H1 (cell line): ENCODE measurements around the gene TRMT44. TPM values are rescaled to one million over a fixed set of nuclear protein-coding genes. Genes with fewer than 3 reads are reported as not detected.

ENCODE experiments used
- CTCF ChIA-PET: fragments of 300-600 bp; sonication (Branson Sonifier 250); formaldehyde crosslinking; loops from one replicate; lab custom pipeline; 2021; ENCODE audit not compliant: partially characterized antibody; lab: Charles Lee
- POLR2A ChIA-PET: fragments of 300-600 bp; sonication (Branson Sonifier 250); formaldehyde crosslinking; loops from one replicate; lab custom pipeline; 2021; ENCODE audit warnings: inconsistent platforms; ENCODE audit not compliant: partially characterized antibody; lab: Charles Lee
- DNase-seq, 2 experiments: peaks; one replicate each; pipeline versions ENCODE4 v3.0.0 to v3.0.0-alpha.2; 2010 to 2022; ENCODE audit warnings: low spot score in 2 of 2, low read depth in 1 of 2, mixed read lengths in 1 of 2
- FAIRE-seq: peaks from 2 replicates; lab custom pipeline; 2011; peaks lifted over from hg19 to GRCh38; lab: Jason Lieb, UNC
- H2AFZ ChIP-seq: 2 replicates; pipeline ENCODE4 v1.8.1; 2012; ENCODE audit warnings: low read length, inconsistent platforms
- H2AK5ac ChIP-seq: 2 replicates; pipeline ENCODE4 v1.6.1; 2013; ENCODE audit warnings: low read depth, low read length
- H2BK120ac ChIP-seq: replicated peaks from 2 replicates; pipeline ENCODE3; 2013; ENCODE audit warnings: low read depth, low read length, inconsistent platforms
- H2BK12ac ChIP-seq: 2 replicates; pipeline ENCODE4 v1.6.1; 2013; ENCODE audit warnings: low read depth, low read length
- H2BK15ac ChIP-seq: 2 replicates; pipeline ENCODE4 v1.6.1; 2013; ENCODE audit warnings: low read length
- H2BK20ac ChIP-seq: 2 replicates; pipeline ENCODE4 v1.6.1; 2013; ENCODE audit warnings: low read length
- H2BK5ac ChIP-seq: 2 replicates; pipeline ENCODE4 v1.6.1; 2013; ENCODE audit warnings: low read depth, low read length
- H3K14ac ChIP-seq: 2 replicates; pipeline ENCODE4 v1.6.1; 2013; ENCODE audit warnings: inconsistent platforms; ENCODE audit not compliant: insufficient read length
- H3K18ac ChIP-seq: 2 replicates; pipeline ENCODE4 v1.6.1; 2013; ENCODE audit warnings: low read length; ENCODE audit errors: extremely low read depth
- H3K23ac ChIP-seq: 2 replicates; pipeline ENCODE4 v1.6.1; 2013; ENCODE audit warnings: inconsistent platforms; ENCODE audit not compliant: insufficient read length
- H3K23me2 ChIP-seq: 2 replicates; pipeline ENCODE4 v1.6.1; 2013; ENCODE audit warnings: low read depth, low read length
- H3K27ac ChIP-seq: 2 replicates; pipeline ENCODE4 v1.6.1; 2011; ENCODE audit warnings: low read depth, low read length, inconsistent platforms
- H3K27me3 ChIP-seq, 4 experiments: replicated peaks in 1 of 4; 1 replicate in 1 of 4; 2 replicates in 3 of 4; pipeline versions ENCODE4 v1.6.1 to v1.8.1; 2011 to 2013; ENCODE audit warnings: low read length in 3 of 4, mild to moderate bottlenecking in 3 of 4, inconsistent platforms in 2 of 4, mixed read lengths in 2 of 4, moderate library complexity in 1 of 4; ENCODE audit not compliant: control insufficient read depth in 3 of 4, insufficient read depth in 3 of 4; ENCODE audit errors: extremely low read depth in 1 of 4
- H3K36me3 ChIP-seq, 4 experiments: 2 replicates each; pipeline versions ENCODE4 v1.6.1 to v1.8.1; 2011 to 2013; ENCODE audit warnings: mild to moderate bottlenecking in 4 of 4, low read length in 3 of 4, moderate library complexity in 2 of 4, control low read depth in 1 of 4, inconsistent platforms in 1 of 4; ENCODE audit not compliant: insufficient read depth in 4 of 4, control insufficient read depth in 2 of 4
- H3K4ac ChIP-seq: replicated peaks from 2 replicates; pipeline ENCODE3; 2013; ENCODE audit warnings: low read length, low read depth, mixed read lengths, inconsistent platforms; ENCODE audit not compliant: insufficient read length
- H3K4me1 ChIP-seq, 4 experiments: replicated peaks in 1 of 4; 1 replicate in 1 of 4; 2 replicates in 3 of 4; pipeline versions ENCODE4 v1.6.1 to v1.8.1; 2011 to 2013; ENCODE audit warnings: low read length in 3 of 4, inconsistent platforms in 2 of 4, mixed read lengths in 1 of 4; ENCODE audit not compliant: insufficient read depth in 4 of 4, control insufficient read depth in 3 of 4
- H3K4me2 ChIP-seq, 2 experiments: 2 replicates each; pipeline versions ENCODE4 v1.6.1 to v1.8.1; 2011 to 2013; ENCODE audit warnings: low read depth in 2 of 2, low read length in 2 of 2, control low read depth in 1 of 2, inconsistent platforms in 1 of 2, mild to moderate bottlenecking in 1 of 2; ENCODE audit not compliant: insufficient read depth in 1 of 2
- H3K4me3 ChIP-seq, 4 experiments: fragments of 200-600, 300-600 bp in 1 of 4; sonication (generic), shearing (Covaris generic), sonication (Bioruptor Twin) in 1 of 4; 2 replicates each; pipeline versions ENCODE4 v1.5.1 to v1.8.1; 2011 to 2016; ENCODE audit warnings: low read length in 4 of 4, low read depth in 3 of 4, control low read depth in 2 of 4, inconsistent platforms in 2 of 4, mild to moderate bottlenecking in 2 of 4, mixed read lengths in 1 of 4, moderate library complexity in 1 of 4; ENCODE audit not compliant: insufficient read depth in 2 of 4; ENCODE audit errors: extremely low read depth in 1 of 4
- H3K56ac ChIP-seq: replicated peaks from 2 replicates; pipeline ENCODE3; 2013; ENCODE audit warnings: low read depth, mild to moderate bottlenecking, mixed read lengths, low read length, inconsistent platforms; ENCODE audit not compliant: insufficient read length
- H3K79me1 ChIP-seq: 2 replicates; pipeline ENCODE4 v1.6.1; 2013; ENCODE audit warnings: low read depth, low read length, control low read depth
- H3K79me2 ChIP-seq, 2 experiments: 2 replicates each; pipeline versions ENCODE4 v1.6.1 to v1.8.1; 2012 to 2013; ENCODE audit warnings: low read length in 2 of 2, mild to moderate bottlenecking in 2 of 2, inconsistent platforms in 1 of 2; ENCODE audit not compliant: insufficient read depth in 2 of 2, control insufficient read depth in 1 of 2
- H3K9ac ChIP-seq, 4 experiments: replicated peaks in 1 of 4; 1 replicate in 1 of 4; 2 replicates in 3 of 4; pipeline versions ENCODE4 v1.6.1 to v1.8.1; 2011 to 2013; ENCODE audit warnings: low read depth in 3 of 4, low read length in 3 of 4, control low read depth in 2 of 4, mild to moderate bottlenecking in 2 of 4, moderate library complexity in 2 of 4, inconsistent platforms in 1 of 4; ENCODE audit errors: extremely low read depth in 1 of 4
- H3K9me3 ChIP-seq, 2 experiments: 2 replicates each; pipeline versions ENCODE4 v1.6.1 to v1.8.1; 2012 to 2013; ENCODE audit warnings: mild to moderate bottlenecking in 2 of 2, moderate library complexity in 2 of 2, control low read depth in 1 of 2, inconsistent platforms in 1 of 2, low read depth in 1 of 2, low read length in 1 of 2, mixed read lengths in 1 of 2; ENCODE audit not compliant: insufficient read depth in 2 of 2
- H4K20me1 ChIP-seq, 2 experiments: replicated peaks in 1 of 2; 2 replicates each; pipeline versions ENCODE3 to v1.8.1; 2011 to 2013; ENCODE audit warnings: inconsistent platforms in 2 of 2, low read length in 2 of 2, mild to moderate bottlenecking in 1 of 2; ENCODE audit not compliant: insufficient read depth in 2 of 2, control insufficient read depth in 1 of 2
- H4K5ac ChIP-seq: 2 replicates; pipeline ENCODE4 v1.6.1; 2013; ENCODE audit warnings: low read length, low read depth, mixed read lengths, inconsistent platforms; ENCODE audit not compliant: insufficient read length
- H4K8ac ChIP-seq: 2 replicates; pipeline ENCODE4 v1.8.0; 2013; ENCODE audit warnings: mild to moderate bottlenecking, moderate library complexity, low read length, inconsistent platforms; ENCODE audit not compliant: insufficient read depth; ENCODE audit errors: extremely low read depth
- H4K91ac ChIP-seq: replicated peaks from 2 replicates; pipeline ENCODE3; 2013; ENCODE audit warnings: low read length, mixed read lengths, inconsistent platforms; ENCODE audit not compliant: insufficient read length
- EP300 ChIP-seq, 2 experiments: IDR thresholded peaks; 1 replicate in 1 of 2; 2 replicates in 1 of 2; pipeline ENCODE4 v1.6.1; 2011 to 2012; ENCODE audit warnings: low read depth in 2 of 2, low read length in 2 of 2, mild to moderate bottlenecking in 2 of 2, borderline replicate concordance in 1 of 2, inconsistent platforms in 1 of 2, moderate library complexity in 1 of 2
- POLR2AphosphoS5 ChIP-seq: IDR thresholded peaks from 2 replicates; pipeline ENCODE4 v1.6.1; 2011; ENCODE audit warnings: low read depth, low read length
- RAD21 ChIP-seq, 2 experiments: IDR thresholded peaks in 1 of 2; conservative IDR thresholded peaks in 1 of 2; 2 replicates each; pipeline ENCODE4 v1.6.1; 2011; ENCODE audit warnings: low read depth in 2 of 2, low read length in 2 of 2, improper control_type of control experiment in 1 of 2, inconsistent platforms in 1 of 2, mild to moderate bottlenecking in 1 of 2, moderate library complexity in 1 of 2
- SAP30 ChIP-seq: fragments of 300-600 bp; sonication (generic); IDR thresholded peaks from 2 replicates; pipeline ENCODE4 v1.7.1; 2012; ENCODE audit warnings: low read length, moderate library complexity, mild to moderate bottlenecking, inconsistent platforms; ENCODE audit not compliant: insufficient read depth, insufficient replicate concordance
- SIRT6 ChIP-seq: IDR thresholded peaks from one replicate; pipeline ENCODE4 v1.7.1; 2012; ENCODE audit warnings: low read length, inconsistent platforms
- SP4 ChIP-seq: IDR thresholded peaks from 2 replicates; pipeline ENCODE4 v1.6.1; 2012; ENCODE audit warnings: low read length, inconsistent platforms
- TBP ChIP-seq: IDR thresholded peaks from 2 replicates; pipeline ENCODE4 v1.6.1; 2011; ENCODE audit warnings: low read depth, low read length, improper control_type of control experiment
- WGBS, 2 experiments: shearing (Covaris generic) in 1 of 2; methylation state at CpG; one replicate each; pipeline versions ENCODE4 v1.1.6 to v1.1.7; 2013 to 2015; ENCODE audit warnings: low lambda C conversion rate in 2 of 2, mixed read lengths in 2 of 2, inconsistent platforms in 1 of 2, low coverage in 1 of 2, missing lambda C conversion rate in 1 of 2; ENCODE audit not compliant: insufficient replicate concordance in 2 of 2, insufficient coverage in 1 of 2, insufficient read length in 1 of 2; ENCODE audit errors: extremely low coverage in 1 of 2, missing lambda C conversion rate in 1 of 2; 5-methylcytosine and 5-hydroxymethylcytosine counted together
- polyA plus RNA-seq, 7 experiments: library from polyadenylated mRNA; depleted of rRNA in 3 of 7; stranded (reverse) in 5 of 7; unstranded in 2 of 7; fragments of >200 nt in 5 of 7; fragments of 200-250 nt in 2 of 7; gene quantifications; 1 replicate in 5 of 7; 2 replicates in 1 of 7; 4 replicates in 1 of 7; pipeline versions ENCODE4 v1.2.1 to v1.2.3, GENCODE V29; 2011 to 2013; ENCODE audit warnings: missing spikeins in 2 of 7, mixed read lengths in 2 of 7
- total RNA-seq: library from RNA; stranded (reverse); fragmentation: NEBNext Ultra II Directional; extraction: Animal tissue kit (Norgen Biotek cat#: 25700); gene quantifications from 2 replicates; pipeline ENCODE4 v1.2.1, GENCODE V29; 2021
- TF ChIP-seq, protein P1 (sequence below), 3 experiments: IDR thresholded peaks; 1 replicate in 2 of 3; 2 replicates in 1 of 3; pipeline versions ENCODE4 v1.5.1 to v1.6.1; 2011; ENCODE audit warnings: low read length in 3 of 3, mild to moderate bottlenecking in 3 of 3, inconsistent platforms in 2 of 3, low read depth in 1 of 3, moderate library complexity in 1 of 3; ENCODE audit not compliant: insufficient read depth in 1 of 3; ENCODE audit errors: control extremely low read depth in 1 of 3

The TRMT44 gene
- total and polyA plus RNA-seq, 2 of the 8 experiments (the other 6 are each of a cell fraction or from before 2014, with no cell fraction given) = 8.6 to 23.9 TPM

DNA sequence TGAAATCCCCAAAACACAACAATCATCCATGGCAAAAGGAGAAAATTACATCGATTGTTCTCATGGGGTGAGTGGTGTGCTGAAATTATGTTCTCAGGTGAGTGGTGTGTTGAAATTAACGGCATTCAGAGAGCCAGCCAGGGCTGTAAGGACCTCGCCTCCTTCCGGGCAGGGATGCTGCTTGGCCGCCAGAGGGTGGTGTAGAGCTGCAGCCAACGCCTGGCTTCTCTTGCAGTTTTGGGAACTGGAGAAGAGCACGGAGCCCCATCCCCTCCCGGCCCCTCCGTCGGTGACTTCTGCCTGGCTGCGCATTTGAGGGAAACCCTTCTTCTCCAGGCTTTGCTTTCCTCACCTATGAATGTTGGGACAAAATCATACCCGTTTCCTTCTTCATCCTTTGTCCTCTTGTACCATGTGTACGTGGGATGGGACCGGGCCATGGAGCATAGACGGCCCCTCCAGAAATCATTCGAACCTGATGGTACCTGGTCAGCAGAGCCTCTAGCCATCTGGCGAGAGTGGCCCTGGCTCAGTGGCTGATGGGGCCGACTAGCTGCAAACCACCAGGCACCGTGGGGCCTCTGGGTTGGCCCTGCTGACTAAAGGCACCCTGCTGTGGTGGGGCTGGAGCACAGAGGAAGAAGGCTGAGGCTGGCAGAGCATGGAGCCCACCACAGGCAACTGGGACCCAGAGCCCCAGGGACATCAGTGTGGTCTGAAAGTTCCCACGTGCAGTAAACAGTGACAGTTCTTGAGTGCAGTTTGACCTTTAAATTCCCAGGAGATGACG, 28.4 kb downstream of the TRMT44 start:
- Histone ChIP-seq H3K56ac (no peak overlapping the region), H3K9ac (no peak overlapping the region), H4K5ac (no peak overlapping the region), H3K4me3 (no peak overlapping the region), H2BK120ac (no peak overlapping the region), H2BK20ac (no peak overlapping the region), H3K14ac (no peak overlapping the region), H3K36me3 (peaks cover 4 to 19% (median 12%) of the 10 kb centered on the region in 4 experiments; a peak in 5 of 8 replicates), H2AK5ac (no peak overlapping the region), H2BK12ac (no peak overlapping the region), H3K79me1 (no peaks in the 10 kb centered on the region), H2AFZ (no peak overlapping the region), H4K20me1 (peaks cover 0 to 4% of the 10 kb centered on the region in 2 experiments), H3K79me2 (no peaks in the 10 kb centered on the region), H3K23me2 (no peaks in the 10 kb centered on the region), H2BK5ac (no peak overlapping the region), H3K18ac (peak overlapping the region; percentile 24; the same call in 1 of the 2 replicates), H3K27me3 (no peaks in the 10 kb centered on the region), H3K4me2 (no peak overlapping the region), H2BK15ac (no peak overlapping the region), H3K27ac (no peak overlapping the region), H3K9me3 (no peaks in the 10 kb centered on the region), H3K4ac (peak overlapping the region; percentile 13), H4K91ac (no peak overlapping the region), H3K4me1 (peaks cover 0 to 5% (median 2%) of the 10 kb centered on the region in 4 experiments; a peak in 2 of 7 replicates), H3K23ac (no peak overlapping the region), H4K8ac (no peak overlapping the region)
- ChIA-PET CTCF (interaction anchor here (0.7 to 11.2 kb wide), 36 partner anchors 9 to 448 kb away, joined by 3 to 237 read pairs (median 5); partner anchors contain the start of genes CPZ and GPR78), POLR2A (interaction anchor here (0.6 to 1.8 kb wide), 5 partner anchors 9 to 124 kb away, joined by 3 to 4 read pairs (median 3); partner anchors contain the start of gene GPR78)
- FAIRE-seq (peak; percentile 88), DNase-seq (peak; percentile 57 to 92)
- WGBS, 2 experiments = 52% methylated on average over 21 of the region's 21 CpGs; no CpG with 5 or more reads in 1 of the 2 experiments
- no peak for TF ChIP-seq POLR2AphosphoS5
- TF ChIP-seq SAP30 = no peak
- no peak for TF ChIP-seq TBP
- TF ChIP-seq SP4 = no peak
- TF ChIP-seq EP300 (IDR thresholded peaks at IDR 0.05; ENCODE audit: borderline replicate concordance in 1 of 2, low read depth in 2 of 2, low read length in 2 of 2) = no peak
- peak; percentile 98 to 99 for TF ChIP-seq RAD21 (IDR thresholded peaks at IDR 0.05 in 1 of 2, conservative IDR thresholded peaks at IDR 0.05 in 1 of 2; ENCODE audit: low read depth in 2 of 2, low read length in 2 of 2)
- TF ChIP-seq, protein P1, sequence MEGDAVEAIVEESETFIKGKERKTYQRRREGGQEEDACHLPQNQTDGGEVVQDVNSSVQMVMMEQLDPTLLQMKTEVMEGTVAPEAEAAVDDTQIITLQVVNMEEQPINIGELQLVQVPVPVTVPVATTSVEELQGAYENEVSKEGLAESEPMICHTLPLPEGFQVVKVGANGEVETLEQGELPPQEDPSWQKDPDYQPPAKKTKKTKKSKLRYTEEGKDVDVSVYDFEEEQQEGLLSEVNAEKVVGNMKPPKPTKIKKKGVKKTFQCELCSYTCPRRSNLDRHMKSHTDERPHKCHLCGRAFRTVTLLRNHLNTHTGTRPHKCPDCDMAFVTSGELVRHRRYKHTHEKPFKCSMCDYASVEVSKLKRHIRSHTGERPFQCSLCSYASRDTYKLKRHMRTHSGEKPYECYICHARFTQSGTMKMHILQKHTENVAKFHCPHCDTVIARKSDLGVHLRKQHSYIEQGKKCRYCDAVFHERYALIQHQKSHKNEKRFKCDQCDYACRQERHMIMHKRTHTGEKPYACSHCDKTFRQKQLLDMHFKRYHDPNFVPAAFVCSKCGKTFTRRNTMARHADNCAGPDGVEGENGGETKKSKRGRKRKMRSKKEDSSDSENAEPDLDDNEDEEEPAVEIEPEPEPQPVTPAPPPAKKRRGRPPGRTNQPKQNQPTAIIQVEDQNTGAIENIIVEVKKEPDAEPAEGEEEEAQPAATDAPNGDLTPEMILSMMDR (IDR thresholded peaks at IDR 0.05; ENCODE audit: control extremely low read depth in 1 of 3, insufficient read depth in 1 of 3, low read depth in 1 of 3, low read length in 3 of 3) = peak in 2 of 3 experiments; percentile 97 to 99; a peak in 3 of 4 replicates
- no peak for TF ChIP-seq SIRT6
